ENCODE measurements around the gene FLRT3.

The FLRT3 gene

DNA sequence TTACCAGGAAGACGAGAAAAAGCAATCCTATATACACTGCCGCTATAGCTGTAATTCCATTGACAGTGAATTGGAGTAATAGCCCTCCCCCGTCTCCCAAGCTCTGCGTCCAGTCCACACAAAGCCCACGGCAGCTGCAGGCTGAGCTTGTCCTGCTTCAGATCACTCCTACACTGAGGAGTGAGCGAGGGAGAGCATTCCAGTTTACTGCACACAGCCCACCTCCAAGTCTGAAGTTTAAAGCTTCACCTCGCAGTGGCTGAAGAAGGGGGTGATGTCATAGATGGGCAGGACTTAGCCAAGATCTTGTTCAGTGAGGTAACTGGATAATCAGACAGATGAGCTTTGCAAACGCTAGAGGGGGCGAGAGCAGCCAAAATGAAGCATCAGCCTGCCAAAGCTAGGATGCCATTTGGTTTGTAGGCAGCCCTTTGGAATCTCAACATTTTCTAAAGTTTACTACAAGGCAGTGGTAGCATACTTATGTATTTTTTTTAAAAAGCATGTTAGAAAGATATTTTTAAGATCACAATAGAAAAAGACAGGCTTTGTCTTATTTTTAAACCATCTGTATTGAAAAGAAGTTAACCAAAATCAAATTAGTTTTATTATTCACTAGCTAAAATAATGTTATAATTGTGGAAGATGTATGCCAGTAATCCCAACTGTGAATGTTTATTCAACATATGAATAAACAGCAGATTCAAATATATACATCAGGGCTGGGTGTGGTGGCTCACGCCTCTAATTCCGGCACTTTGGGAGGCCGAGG is at the start of gene FLRT3:
Gene FLRT3 (minus strand): TSS at position 213 of the 772 bp plus-strand sequence. CDS start 10,106 bp downstream, outside the sequence.
- peak; percentile 94 for DNase-seq

DNA sequence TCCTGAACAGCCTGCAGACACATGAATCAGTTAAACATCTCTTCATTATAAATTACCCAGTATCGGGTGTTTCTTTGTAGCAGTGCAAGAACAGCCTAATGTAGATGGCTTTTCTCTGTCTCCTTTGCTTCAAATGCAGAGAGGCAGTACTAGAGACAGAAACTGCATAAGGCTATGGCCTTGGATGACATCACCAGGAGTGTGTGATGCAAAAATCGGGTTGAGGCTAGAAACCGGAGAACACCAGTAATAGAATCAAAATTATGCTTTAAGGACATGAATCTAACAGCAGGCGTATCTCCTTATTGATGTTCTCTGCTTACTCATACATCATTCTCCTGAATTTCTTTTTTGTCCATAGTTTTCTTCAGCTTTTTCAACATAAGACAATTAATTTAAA is 49.3 kb upstream of the FLRT3 start:
- no peak for DNase-seq

DNA sequence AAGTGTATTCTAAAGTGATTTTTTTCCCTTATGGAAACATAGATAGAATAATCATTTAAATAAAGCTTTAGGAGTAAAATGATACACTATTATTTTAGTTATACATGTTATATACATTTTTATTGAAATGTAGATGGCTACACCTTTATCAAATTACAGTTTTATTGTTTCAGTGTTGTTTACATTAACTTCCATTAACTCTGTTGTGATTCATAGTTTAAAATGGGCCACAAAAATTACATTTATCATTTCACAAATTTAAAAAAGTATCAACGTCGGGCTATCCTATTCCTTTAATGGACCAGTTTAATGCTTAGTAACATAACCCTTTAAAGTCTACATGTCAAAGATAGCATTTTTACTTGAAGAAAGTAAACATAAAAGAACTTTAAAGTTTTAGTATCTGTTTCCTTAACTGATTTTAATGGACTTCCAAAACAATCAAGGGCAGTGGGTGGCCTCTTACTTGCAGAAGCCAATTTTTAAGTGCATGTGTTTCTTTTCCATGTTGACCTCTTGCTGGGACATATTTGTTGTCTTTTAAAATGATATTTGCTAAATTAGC is 47.8 kb upstream of the FLRT3 start:
- no peak for DNase-seq

DNA sequence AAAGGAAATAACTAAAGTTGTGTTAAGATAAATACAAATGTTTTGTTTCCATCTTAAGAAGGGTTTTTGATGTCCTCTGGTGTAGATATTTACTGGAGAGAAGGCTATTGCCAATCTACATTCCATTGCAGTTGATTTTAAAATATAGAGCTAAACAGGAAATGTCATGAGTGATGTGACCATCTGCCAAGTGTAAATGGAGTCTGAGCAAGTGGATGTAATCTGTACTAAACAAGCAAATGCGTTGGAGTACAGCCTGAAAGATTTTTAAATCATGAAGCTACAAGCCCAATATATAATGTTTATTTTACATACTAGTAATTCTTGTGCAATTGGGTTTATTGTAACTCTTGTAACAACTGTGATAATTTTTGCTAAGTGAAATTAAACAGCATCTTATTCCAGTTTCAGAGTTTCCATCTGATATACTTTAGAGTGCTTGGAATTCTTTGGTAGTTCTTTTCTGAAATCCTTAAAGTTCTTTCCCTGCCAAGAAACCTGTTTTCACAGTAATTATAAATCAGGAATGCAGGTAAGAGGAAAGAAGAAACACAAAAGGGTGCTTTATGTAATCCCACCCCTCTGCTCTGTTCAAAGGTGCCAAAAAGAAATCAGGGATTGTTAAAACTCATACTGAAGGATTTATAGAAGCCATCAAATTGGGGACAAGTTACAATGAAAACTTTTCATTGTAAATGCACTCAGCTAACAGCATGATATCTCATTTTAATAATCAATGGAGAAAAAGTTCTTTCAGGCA is 47.2 kb upstream of the FLRT3 start:
- peak; percentile 25 for DNase-seq

DNA sequence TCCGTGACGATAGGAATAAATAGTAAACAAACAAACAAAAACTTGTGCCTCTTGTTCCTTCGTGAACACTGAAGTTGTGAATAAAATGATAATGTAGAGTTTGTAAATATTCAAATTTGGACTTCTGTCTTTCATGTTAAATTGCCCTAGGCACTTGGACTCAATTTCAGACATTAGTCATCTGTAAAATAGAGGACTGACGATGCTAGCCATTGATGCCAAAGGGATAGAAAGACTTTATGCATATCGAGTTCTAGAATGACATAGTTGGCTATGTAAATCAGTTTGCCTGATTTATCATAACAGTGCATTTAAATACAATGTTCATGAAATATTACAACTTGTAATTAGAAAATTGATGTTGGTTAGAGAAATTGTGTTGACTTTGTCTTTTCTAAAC is 45.9 kb upstream of the FLRT3 start:
- DNase-seq, result no peak

DNA sequence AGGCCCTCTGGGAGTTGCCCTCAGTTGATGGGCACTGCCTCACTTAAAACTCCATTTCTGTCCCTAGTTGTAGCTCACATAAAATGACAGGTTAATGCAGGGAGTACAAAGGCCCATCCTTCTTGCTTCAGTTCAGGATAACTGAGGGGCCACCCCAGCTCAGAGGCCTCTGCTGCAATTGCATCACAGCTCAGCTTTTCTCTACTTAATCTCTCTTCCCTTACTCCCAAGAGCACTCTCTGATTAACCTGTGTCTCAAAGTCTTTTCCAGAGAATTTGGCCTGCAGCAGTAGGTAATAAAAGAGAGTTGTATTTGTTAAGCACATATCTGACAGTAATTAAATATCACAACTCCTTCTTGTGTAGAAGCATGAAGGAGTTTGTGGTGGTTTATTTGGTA is 40.9 kb upstream of the FLRT3 start:
- no peak for DNase-seq

DNA sequence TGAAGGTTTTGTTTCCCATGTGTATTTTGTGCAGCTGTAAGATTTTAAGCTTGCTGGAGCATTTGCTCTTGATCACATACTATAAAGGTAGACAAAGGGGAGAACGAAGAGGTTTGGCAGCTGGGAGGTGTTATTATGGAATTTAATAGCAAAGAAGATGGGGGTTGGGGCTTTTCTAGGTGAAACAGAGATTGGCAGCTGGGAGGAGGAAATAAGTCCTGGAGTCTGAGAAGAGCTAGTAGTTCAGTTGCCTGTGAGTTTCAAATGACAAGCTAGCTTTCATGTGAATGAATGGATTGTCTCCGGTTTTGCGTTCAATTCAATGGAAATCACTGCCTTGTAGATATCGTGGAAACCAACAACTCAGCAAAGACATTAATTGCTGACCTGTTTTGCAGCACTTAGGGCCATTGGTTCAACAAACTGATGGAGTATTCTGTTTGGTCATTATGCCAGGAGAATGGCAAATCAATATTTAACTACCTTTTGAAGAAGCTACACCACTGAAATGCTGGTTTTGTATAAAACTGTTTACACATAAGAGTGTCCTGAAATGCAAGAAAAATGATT is 38.1 kb upstream of the FLRT3 start:
- peak; percentile 95 for DNase-seq

DNA sequence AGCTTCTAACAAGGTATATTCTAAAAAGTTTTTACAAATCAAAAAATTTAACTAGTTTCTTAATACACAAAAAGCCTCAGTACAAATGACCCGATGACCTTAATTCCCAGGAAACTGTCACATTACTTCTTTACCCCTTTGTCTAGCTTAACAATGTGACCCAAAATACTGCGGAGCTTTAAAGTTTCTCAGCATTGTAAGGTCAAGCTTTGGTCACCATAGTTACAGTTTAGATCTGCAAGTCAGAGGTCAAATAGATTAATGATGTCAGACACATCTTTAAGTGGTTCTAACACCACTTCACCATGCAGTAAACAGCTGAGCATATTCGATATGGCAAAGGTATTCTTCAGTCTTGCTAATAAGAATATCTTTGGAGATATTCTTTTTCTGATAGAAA is 36.8 kb upstream of the FLRT3 start:
- DNase-seq, result no peak

DNA sequence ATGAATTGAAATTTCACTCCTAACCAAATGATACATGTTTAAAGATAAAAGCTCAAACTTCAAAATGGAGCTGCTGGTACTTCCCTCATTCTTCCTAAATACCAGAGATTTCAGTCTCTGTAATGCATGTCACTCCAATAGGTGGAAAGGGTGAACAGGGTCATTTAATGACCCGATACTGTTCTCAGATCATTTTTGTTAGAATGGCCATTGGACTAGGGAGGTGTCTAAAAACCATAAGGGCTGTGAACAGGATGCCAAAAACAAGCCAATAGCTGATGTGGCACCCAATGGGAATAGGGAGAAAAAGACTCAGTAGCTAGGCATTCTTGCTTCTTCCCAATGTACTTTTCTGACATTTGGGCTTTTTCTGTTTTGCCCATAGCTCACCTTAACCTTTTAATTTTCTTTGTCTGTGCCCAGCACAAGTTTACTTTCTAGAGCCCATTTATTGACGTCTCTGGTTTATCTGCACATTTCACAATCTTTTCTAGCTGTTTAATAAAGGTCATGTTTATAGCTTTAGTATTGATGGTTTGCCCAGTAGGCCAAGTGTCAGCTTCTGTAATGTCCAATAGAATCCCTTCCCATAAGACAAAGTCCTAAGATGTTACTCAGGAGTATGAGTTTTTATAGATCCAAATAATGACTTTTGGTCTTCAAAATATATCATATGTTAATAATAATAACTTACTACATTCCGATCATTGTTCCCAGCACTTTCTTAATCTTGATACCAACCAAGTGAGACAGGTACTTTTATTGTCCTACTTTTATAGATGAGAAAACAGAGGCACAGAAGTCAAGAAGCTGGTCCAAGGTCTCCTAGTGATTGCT is 24.3 kb upstream of the FLRT3 start:
- no peak for DNase-seq

DNA sequence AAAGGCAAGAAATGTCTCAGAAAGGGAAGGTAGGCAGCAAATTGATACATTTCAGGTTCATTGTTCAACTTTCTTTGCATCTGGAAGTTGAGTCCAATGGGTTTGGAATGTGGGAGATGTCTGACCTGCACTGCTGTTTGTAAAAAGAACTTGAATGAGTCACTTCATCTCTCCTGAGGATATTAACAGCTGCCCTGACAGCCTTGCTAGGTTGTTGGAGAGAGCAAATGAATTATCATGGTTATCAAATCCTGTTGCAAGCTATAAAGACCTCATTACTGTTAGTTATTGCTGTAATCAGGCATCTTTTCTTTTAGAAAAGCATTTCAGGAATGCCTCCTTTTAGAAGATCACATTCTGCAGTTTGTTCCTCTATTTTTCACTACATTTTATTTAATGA is 23.0 kb upstream of the FLRT3 start:
- DNase-seq, result no peak

DNA sequence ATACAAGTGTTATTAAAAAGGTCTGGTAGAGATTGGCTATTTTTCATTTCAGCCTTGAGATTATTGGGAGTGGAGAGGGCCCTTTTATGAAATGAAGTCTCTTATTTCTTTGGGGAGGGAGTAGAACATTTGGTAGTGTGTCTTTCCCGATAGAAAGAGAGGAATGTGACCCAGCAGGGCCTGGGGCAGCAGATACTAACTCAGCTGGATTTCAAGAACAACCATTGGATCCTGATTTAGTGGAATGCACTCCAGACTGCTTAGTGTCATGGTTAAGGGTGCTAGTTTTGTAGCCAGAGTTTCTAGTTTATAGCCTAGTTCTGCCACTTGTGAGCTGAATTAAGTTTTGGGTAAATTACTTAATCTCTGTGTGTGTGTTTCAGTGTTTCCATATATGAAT is 18.4 kb upstream of the FLRT3 start:
- DNase-seq, result no peak

DNA sequence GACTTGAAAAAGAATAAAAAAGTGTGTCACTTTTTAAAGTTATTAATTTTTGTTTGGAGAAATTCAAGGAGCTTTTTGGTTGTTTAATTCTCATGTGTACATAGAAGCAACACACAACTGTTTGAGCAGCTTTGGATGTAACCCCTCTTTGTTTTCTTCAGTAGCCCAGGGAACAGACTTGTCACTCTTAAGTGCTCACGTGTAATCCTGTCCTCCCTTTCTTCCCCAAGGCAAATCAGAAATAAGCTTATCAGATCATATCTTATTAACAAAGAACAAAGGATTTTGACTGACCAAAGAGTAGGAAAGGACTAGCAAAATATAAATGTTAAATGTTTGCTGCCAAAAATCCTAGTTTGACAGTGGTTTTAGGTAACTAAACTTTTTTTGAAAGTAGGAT is 7.3 kb upstream of the FLRT3 start:
- no peak for DNase-seq

DNA sequence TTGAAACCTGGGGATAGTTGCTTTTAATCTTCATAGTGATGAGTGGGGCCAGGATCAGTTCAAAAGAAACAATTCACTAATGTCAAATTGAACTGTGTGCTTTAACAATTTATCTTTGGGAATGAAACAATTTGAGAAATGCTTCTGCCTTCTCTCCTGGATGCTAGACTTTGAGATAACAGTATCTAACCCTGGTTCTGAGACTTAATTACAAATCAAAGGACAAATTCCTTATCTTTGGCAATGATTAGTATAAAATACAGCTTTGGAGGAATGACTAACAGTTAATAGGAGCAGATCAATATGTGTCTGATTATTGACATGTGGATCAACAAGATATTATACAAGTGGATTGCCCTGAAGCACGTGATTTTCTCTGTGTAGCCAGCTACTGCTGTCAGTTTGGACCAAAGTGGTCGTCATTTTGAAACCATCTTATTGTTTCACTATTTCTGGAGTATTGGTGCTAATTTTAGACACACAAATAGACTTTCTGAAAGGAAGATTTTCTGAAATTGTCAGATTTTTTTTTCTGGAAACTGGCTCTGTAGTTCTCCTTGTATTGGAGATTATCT is 6.2 kb upstream of the FLRT3 start:
- no peak for DNase-seq

DNA sequence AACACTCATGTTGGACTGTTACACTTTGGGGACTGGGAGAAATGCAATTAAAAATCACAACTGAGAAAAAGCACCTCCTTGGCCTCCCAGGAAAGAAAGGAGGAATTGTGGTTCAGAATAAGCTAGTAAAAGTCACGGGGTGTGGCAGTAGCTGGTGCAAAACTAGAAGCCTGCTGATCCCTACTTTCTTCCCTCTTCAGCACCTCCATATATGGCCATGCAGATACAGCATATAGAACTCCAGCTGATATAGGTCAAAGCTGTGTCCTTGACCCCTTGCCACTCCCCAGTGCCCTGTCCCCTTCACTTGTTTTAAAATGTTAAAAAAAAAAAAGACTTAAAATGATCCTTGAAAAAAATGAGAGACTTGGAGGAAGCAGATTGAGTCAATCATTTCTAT is 5.5 kb upstream of the FLRT3 start:
- DNase-seq, result no peak

DNA sequence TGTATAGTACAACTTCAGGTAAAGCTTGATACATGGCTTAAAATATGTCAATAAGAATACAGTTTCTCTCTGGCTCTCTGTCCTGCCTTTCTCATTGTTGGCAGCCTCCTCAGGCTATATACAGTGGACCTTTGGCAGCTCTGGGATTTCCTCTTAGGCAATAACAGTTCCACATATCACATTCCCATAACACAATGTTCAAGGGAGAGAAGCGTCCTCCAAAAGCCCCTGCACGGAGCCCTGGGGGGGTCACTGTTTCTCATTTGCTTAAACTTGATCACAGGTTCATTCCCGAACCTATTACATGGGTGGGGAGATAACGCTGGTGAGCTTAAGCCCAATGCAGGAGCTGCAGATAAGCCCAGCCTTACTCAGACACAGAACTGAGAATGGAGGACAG is 4.4 kb upstream of the FLRT3 start:
- no peak for DNase-seq

DNA sequence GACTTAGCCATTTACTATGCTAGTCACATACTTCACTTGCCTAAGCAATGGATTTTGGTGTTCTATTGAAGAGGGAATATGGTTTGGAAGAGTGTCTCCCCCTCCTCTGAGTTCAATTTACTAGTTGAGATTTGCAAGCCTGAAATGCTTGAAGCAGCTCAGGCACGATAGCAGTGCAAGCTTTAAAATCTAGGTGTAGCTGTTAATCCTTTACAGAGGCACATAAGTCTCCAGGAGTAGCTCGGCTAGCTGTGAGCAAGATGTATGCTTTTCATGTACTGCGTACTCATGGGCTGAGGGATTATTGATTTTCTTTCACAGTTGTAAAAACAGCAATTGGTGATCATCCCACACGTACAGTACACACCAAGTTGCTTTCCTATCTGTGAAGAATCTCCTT is 726 bp downstream of the FLRT3 start:
- DNase-seq, result peak; percentile 23

DNA sequence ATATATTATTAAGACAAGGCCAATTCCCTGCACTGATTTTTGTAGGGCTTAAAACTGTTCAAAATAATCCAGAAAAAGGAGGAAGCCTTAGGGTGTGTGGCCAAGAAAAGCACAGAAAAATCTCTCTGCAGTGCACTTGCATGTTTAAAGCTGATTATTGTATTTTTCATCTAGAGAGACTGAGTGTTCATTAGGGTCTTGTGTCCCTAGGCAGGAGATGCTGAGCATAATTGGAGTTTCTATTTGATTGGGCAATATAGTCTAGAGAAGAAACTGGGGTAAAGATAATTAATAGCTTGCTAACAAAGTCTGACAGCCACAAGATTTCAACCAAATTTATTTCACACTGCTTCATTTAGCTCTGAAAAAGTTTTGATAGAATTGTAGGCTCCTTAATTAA is 2.4 kb downstream of the FLRT3 start:
- DNase-seq, result no peak

DNA sequence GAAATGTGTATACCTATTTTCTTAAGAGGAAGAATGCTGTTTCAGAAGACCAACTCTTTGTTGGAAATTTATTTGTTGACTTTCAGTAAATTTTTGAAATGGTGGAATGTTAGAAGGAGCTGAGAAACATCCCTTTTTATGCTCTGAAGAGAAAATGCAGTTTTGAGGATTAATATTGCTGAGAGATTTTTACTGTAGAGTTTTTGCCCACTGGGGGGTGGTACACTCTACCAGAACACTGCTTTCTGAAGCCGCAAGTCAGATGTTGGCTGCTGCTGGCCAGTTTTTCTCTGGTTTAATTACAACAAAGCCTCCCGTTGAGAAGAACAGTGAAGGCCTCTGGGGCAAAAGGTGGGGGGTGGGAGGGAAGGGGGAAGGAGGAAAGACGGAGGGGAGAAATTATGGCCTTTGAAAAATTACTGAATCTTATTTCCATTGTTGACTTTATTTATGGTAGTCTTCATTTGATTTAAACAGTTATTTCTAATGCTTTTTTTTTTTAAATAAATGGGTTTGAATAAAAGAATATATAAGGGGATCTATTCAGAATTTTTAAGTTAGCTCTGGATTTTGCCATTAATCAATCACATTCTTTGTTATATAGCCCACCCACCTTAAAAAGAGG is 3.0 kb downstream of the FLRT3 start:
- DNase-seq, result peak; percentile 39

DNA sequence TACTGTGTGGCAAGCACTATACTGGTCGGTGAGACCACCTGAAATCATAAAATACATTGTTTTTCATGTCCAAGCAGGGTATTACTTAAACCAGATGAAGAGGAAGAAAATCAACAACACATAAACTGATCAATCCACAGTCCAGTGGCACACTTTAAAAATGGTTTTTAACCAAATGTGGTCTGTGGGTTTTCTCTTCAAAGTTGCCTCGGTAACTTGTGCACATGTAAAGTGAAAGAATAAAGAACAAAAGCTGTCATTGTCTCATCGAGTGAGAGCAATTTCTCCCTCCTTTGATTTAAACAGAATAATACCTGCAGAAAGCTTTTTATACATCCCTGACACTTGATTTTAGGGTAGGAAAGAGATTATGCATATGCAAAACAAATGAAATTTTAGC is 3.7 kb downstream of the FLRT3 start:
- DNase-seq, result no peak

DNA sequence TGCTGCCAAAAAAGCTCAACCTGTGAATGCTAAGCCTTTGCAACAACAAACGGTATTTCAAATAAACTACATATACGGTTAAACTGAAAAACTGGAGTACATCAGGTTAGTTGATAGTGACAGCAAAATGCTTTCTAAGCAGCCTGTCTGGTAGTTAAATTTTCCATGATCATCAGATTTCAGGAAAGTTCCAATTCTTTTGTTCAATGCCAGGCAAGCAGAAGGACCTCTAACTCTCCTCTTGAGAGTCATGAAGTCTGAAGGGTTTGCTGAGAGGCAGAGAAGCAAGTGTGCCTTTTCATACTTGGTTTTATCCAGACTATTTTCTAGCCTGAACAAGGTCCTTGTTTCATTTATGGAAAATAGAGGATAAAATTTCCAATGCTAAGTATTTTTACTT is 4.5 kb downstream of the FLRT3 start:
- DNase-seq, result no peak

DNA sequence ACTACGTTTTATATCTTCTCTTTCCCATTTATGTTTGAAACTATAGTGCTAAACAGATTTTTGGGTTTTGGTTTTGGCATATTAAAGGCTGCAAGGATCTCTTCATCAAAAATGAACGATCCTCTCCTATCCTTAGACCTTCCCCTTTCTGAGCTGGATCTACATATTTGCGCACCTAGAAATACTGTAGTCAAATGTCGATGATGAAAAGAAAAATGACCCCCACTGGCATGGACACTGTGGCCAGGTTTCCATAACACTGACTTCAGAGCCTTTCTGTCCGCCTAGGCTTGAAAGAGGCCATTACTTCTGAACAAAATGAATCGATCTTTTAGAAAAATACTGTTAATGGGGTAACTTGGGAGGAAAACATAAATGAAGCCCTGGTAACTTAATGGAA is 5.8 kb downstream of the FLRT3 start:
- no peak for DNase-seq

DNA sequence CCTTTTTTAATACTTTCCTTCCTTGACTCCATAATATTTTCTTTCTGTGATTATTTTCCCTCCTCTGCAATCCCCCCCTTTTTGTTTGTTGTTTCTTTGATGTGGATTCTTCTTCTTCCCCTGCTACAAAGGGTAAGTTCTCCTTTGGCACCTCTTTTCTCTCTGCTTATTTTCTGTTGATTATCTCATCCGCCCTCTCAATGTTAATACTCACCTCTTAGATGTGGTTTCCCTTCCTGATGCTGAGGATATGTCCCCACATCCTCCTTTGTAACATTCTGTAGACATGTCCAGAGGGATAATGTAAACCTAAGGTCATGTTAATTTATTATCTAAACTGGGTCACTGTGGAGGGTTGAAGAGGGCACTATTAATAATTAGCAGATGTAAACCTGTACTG is 17.7 kb downstream of the FLRT3 start:
- no peak for DNase-seq

All from NCI-H1092 treated with DMSO at 0.1 percent for 48 hours (cell line).